HEK293 (cell line): ENCODE data around the gene MESD.

Experiments used
- CTCF ChIA-PET: fragments of 350-600 bp; formaldehyde crosslinking; extraction: SDS; loops from one replicate; lab custom pipeline; 2021; ENCODE audit warnings: antibody characterized with exemption; lab: Yijun Ruan, JAX
- POLR2A ChIA-PET: fragments of 300-600 bp; formaldehyde crosslinking; extraction: SDS; loops from one replicate; lab custom pipeline; 2020; ENCODE audit warnings: antibody characterized with exemption, inconsistent platforms; lab: Yijun Ruan, JAX
- H3K27ac ChIP-seq: fragments of 200-500 bp; sonication (Bioruptor generic); 2 replicates; pipeline ENCODE4 v1.5.1; 2014; ENCODE audit warnings: low read depth, low read length, control low read depth, inconsistent platforms; ENCODE audit errors: extremely low read depth
- H3K36me3 ChIP-seq, 2 experiments: fragments of 200-500 bp in 1 of 2; sonication (Bioruptor generic) in 1 of 2; 1 replicate in 1 of 2; 2 replicates in 1 of 2; pipeline ENCODE4 v1.5.1; 2014 to 2017; ENCODE audit warnings: inconsistent platforms in 2 of 2, low read length in 2 of 2; ENCODE audit not compliant: control insufficient read depth in 2 of 2, insufficient read depth in 1 of 2
- H3K4me1 ChIP-seq: fragments of 200-500 bp; sonication (Bioruptor generic); 2 replicates; pipeline ENCODE4 v1.5.1; 2014; ENCODE audit warnings: mild to moderate bottlenecking, low read length, inconsistent platforms; ENCODE audit not compliant: control insufficient read depth, insufficient read depth
- H3K4me3 ChIP-seq: 2 replicates; pipeline ENCODE4 v1.5.1; 2011; ENCODE audit warnings: low read depth, mild to moderate bottlenecking, control low read depth, low read length, moderate library complexity
- H3K9me3 ChIP-seq: fragments of 200-500 bp; sonication (Bioruptor generic); 2 replicates; pipeline ENCODE4 v1.5.1; 2014; ENCODE audit warnings: low read depth, low read length, inconsistent platforms; ENCODE audit not compliant: control insufficient read depth, insufficient read depth
- GLI4 ChIP-seq: fragments of 450-650 bp; formaldehyde crosslinking; IDR thresholded peaks from 2 replicates; pipeline ENCODE4 v1.5.1; 2016; ENCODE audit warnings: missing biosample characterization, missing genetic modification characterization
- KLF1 ChIP-seq: fragments of 450-650 bp; formaldehyde crosslinking; IDR thresholded peaks from 2 replicates; pipeline ENCODE4 v1.5.1; 2016; ENCODE audit warnings: missing biosample characterization, missing genetic modification characterization
- KLF16 ChIP-seq: fragments of 450-650 bp; formaldehyde crosslinking; IDR thresholded peaks from 2 replicates; pipeline ENCODE4 v1.5.1; 2017; ENCODE audit warnings: missing biosample characterization, missing genetic modification characterization
- SETDB1 ChIP-seq: IDR thresholded peaks from one replicate; pipeline ENCODE4 v1.6.1; 2017; ENCODE audit warnings: mild to moderate bottlenecking, low read length, moderate library complexity, mixed read lengths; ENCODE audit not compliant: insufficient read length
- WT1 ChIP-seq: fragments of 450-650 bp; formaldehyde crosslinking; IDR thresholded peaks from 2 replicates; pipeline ENCODE4 v1.5.1; 2016; ENCODE audit warnings: missing biosample characterization, missing genetic modification characterization
- ZBTB17 ChIP-seq: fragments of 450-650 bp; formaldehyde crosslinking; IDR thresholded peaks from 2 replicates; pipeline ENCODE4 v1.5.1; 2016; ENCODE audit warnings: missing biosample characterization, missing genetic modification characterization
- ZFP3 ChIP-seq: fragments of 450-650 bp; formaldehyde crosslinking; IDR thresholded peaks from 2 replicates; pipeline ENCODE4 v1.5.1; 2016; ENCODE audit warnings: low read depth, missing biosample characterization, missing genetic modification characterization
- ZNF23 ChIP-seq: fragments of 450-650 bp; formaldehyde crosslinking; IDR thresholded peaks from 2 replicates; pipeline ENCODE4 v1.5.1; 2016; ENCODE audit warnings: missing biosample characterization, missing genetic modification characterization, borderline replicate concordance
- ZNF394 ChIP-seq: fragments of 450-650 bp; formaldehyde crosslinking; IDR thresholded peaks from 2 replicates; pipeline ENCODE4 v1.5.1; 2016; ENCODE audit warnings: missing biosample characterization, missing genetic modification characterization, mild to moderate bottlenecking, moderate library complexity, borderline replicate concordance
- ZNF658 ChIP-seq: fragments of 450-650 bp; formaldehyde crosslinking; IDR thresholded peaks from 2 replicates; pipeline ENCODE4; 2016; ENCODE audit warnings: missing biosample characterization, missing genetic modification characterization
- ZNF76 ChIP-seq: fragments of 450-650 bp; formaldehyde crosslinking; IDR thresholded peaks from 2 replicates; pipeline ENCODE4; 2016; ENCODE audit warnings: low read depth, missing biosample characterization, missing genetic modification characterization, borderline replicate concordance
- ZNF777 ChIP-seq: fragments of 450-650 bp; formaldehyde crosslinking; IDR thresholded peaks from 2 replicates; pipeline ENCODE4 v1.5.1; 2017; ENCODE audit warnings: missing biosample characterization, missing genetic modification characterization, borderline replicate concordance
- TF ChIP-seq, protein P1 (sequence below): fragments of 450-650 bp; formaldehyde crosslinking; IDR thresholded peaks from 2 replicates; pipeline ENCODE4 v1.5.1; 2016; ENCODE audit warnings: missing biosample characterization, missing genetic modification characterization
- TF ChIP-seq, protein P2 (sequence below): fragments of 450-650 bp; formaldehyde crosslinking; IDR thresholded peaks from 2 replicates; pipeline ENCODE4 v1.5.1; 2016; ENCODE audit warnings: missing biosample characterization, missing genetic modification characterization
- TF ChIP-seq, protein P3 (sequence below): fragments of 450-650 bp; formaldehyde crosslinking; IDR thresholded peaks from 2 replicates; pipeline ENCODE4 v1.5.1; 2016; ENCODE audit warnings: missing biosample characterization, missing genetic modification characterization
- TF ChIP-seq, protein P4 (sequence below): fragments of 450-650 bp; formaldehyde crosslinking; IDR thresholded peaks from 2 replicates; pipeline ENCODE4 v1.5.1; 2016; ENCODE audit warnings: missing biosample characterization, missing genetic modification characterization, borderline replicate concordance
- TF ChIP-seq, protein P5 (sequence below): fragments of 450-650 bp; formaldehyde crosslinking; IDR thresholded peaks from 2 replicates; pipeline ENCODE4 v1.5.1; 2016; ENCODE audit warnings: missing biosample characterization, missing genetic modification characterization, low read depth
- TF ChIP-seq, protein P6 (sequence below): fragments of 450-650 bp; formaldehyde crosslinking; conservative IDR thresholded peaks from 2 replicates; pipeline ENCODE4 v1.5.1; 2016; ENCODE audit warnings: low read depth, missing biosample characterization, missing genetic modification characterization
- TF ChIP-seq, protein P7 (sequence below): fragments of 450-650 bp; formaldehyde crosslinking; IDR thresholded peaks from 2 replicates; pipeline ENCODE4 v1.5.1; 2017; ENCODE audit warnings: missing biosample characterization, missing genetic modification characterization

MESD gene

DNA sequence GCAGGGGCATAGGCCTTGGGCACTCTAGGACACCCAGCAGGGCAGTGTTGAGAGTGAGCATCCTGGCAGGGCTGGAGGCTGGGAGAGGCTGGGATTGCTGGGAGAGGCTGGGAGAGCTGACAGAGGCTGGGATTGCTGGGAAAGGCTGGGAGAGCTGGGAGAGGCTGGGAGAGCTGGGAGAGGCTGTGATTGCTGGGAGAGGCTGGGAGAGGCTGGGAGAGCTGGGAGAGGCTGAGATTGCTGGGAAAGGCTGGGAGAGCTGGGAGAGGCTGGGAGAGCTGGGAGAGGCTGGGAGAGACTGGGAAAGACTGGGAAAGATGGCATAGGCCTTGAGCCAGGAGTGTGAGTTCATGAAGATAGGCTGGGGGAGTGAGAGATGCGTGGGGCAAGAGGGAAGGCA lies 77.8 kb downstream of the MESD start:
- Histone ChIP-seq H3K27ac (no peak overlapping the region), H3K9me3 (no peaks in the 10 kb centered on the region), H3K4me3 (no peak overlapping the region), H3K4me1 (no peaks in the 10 kb centered on the region), H3K36me3 (no peaks in the 10 kb centered on the region; a peak in 1 of 3 replicates)
- CTCF ChIA-PET: interaction anchor here (0.8 to 2.4 kb wide), 6 partner anchors 10 to 252 kb away, joined by 3 to 9 read pairs (median 6); partner anchors contain the start of gene CEMIP
- TF ChIP-seq, protein P1, sequence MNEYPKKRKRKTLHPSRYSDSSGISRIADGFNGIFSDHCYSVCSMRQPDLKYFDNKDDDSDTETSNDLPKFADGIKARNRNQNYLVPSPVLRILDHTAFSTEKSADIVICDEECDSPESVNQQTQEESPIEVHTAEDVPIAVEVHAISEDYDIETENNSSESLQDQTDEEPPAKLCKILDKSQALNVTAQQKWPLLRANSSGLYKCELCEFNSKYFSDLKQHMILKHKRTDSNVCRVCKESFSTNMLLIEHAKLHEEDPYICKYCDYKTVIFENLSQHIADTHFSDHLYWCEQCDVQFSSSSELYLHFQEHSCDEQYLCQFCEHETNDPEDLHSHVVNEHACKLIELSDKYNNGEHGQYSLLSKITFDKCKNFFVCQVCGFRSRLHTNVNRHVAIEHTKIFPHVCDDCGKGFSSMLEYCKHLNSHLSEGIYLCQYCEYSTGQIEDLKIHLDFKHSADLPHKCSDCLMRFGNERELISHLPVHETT (tag by site-specific recombination): no peak
- TF ChIP-seq KLF1 (peak; percentile 58), ZNF76 (tag by site-specific recombination) (peak; percentile 91)
- TF ChIP-seq, protein P2, sequence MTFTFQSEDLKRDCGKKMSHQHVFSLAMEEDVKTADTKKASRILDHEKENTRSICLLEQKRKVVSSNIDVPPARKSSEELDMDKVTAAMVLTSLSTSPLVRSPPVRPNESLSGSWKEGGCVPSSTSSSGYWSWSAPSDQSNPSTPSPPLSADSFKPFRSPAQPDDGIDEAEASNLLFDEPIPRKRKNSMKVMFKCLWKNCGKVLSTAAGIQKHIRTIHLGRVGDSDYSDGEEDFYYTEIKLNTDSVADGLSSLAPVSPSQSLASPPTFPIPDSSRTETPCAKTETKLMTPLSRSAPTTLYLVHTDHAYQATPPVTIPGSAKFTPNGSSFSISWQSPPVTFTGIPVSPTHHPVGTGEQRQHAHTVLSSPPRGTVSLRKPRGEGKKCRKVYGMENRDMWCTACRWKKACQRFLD (tag by site-specific recombination): no peak
- POLR2A ChIA-PET: no interaction called here

DNA sequence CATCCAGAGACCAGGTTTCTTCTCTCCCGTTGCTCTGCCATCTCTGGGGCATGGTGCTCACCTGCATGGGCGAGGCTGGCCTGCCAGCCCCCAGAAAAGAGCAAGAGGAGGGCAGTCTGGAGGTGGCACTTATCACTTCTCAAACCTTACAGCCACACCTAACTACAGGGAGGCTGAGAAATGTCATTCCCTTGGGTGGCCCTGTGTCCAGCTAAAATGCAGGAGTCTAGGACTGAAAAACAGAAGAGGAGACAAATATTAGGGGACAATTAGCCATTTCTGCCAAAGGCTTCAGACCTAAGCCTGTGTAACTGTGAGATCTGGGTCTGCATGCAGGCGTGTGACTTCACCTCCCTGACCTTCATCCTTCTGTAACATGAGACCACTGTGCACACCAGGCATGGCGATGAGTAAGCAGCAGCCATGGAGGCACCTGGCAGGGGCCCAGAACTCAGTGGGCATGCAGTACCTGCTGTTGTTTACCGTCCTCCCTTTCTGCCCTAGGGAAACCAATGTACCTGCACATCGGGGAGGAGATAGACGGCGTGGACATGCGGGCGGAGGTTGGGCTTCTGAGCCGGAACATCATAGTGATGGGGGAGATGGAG lies 83.4 kb downstream of the MESD start:
- Histone ChIP-seq H3K36me3 (no peaks in the 10 kb centered on the region; a peak in 1 of 3 replicates), H3K27ac (no peak overlapping the region; the same call in 1 of the 2 replicates), H3K9me3 (no peaks in the 10 kb centered on the region), H3K4me1 (peaks cover 9% of the 10 kb centered on the region; the same call in 1 of the 2 replicates), H3K4me3 (no peak overlapping the region)
- ChIA-PET POLR2A (no interaction called here), CTCF (interaction anchor here (0.7 kb wide), 2 partner anchors 38 to 126 kb away, joined by 3 to 5 read pairs; no protein-coding TSS in a partner anchor)
- TF ChIP-seq, protein P3, sequence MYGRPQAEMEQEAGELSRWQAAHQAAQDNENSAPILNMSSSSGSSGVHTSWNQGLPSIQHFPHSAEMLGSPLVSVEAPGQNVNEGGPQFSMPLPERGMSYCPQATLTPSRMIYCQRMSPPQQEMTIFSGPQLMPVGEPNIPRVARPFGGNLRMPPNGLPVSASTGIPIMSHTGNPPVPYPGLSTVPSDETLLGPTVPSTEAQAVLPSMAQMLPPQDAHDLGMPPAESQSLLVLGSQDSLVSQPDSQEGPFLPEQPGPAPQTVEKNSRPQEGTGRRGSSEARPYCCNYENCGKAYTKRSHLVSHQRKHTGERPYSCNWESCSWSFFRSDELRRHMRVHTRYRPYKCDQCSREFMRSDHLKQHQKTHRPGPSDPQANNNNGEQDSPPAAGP (tag by site-specific recombination): peak; percentile 65; the same call in 1 of the 2 replicates
- TF ChIP-seq, protein P4, sequence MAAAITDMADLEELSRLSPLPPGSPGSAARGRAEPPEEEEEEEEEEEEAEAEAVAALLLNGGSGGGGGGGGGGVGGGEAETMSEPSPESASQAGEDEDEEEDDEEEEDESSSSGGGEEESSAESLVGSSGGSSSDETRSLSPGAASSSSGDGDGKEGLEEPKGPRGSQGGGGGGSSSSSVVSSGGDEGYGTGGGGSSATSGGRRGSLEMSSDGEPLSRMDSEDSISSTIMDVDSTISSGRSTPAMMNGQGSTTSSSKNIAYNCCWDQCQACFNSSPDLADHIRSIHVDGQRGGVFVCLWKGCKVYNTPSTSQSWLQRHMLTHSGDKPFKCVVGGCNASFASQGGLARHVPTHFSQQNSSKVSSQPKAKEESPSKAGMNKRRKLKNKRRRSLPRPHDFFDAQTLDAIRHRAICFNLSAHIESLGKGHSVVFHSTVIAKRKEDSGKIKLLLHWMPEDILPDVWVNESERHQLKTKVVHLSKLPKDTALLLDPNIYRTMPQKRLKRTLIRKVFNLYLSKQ (tag by site-specific recombination): no peak
- TF ChIP-seq, protein P5, sequence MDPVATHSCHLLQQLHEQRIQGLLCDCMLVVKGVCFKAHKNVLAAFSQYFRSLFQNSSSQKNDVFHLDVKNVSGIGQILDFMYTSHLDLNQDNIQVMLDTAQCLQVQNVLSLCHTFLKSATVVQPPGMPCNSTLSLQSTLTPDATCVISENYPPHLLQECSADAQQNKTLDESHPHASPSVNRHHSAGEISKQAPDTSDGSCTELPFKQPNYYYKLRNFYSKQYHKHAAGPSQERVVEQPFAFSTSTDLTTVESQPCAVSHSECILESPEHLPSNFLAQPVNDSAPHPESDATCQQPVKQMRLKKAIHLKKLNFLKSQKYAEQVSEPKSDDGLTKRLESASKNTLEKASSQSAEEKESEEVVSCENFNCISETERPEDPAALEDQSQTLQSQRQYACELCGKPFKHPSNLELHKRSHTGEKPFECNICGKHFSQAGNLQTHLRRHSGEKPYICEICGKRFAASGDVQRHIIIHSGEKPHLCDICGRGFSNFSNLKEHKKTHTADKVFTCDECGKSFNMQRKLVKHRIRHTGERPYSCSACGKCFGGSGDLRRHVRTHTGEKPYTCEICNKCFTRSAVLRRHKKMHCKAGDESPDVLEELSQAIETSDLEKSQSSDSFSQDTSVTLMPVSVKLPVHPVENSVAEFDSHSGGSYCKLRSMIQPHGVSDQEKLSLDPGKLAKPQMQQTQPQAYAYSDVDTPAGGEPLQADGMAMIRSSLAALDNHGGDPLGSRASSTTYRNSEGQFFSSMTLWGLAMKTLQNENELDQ (tag by site-specific recombination): no peak
- TF ChIP-seq, protein P6, sequence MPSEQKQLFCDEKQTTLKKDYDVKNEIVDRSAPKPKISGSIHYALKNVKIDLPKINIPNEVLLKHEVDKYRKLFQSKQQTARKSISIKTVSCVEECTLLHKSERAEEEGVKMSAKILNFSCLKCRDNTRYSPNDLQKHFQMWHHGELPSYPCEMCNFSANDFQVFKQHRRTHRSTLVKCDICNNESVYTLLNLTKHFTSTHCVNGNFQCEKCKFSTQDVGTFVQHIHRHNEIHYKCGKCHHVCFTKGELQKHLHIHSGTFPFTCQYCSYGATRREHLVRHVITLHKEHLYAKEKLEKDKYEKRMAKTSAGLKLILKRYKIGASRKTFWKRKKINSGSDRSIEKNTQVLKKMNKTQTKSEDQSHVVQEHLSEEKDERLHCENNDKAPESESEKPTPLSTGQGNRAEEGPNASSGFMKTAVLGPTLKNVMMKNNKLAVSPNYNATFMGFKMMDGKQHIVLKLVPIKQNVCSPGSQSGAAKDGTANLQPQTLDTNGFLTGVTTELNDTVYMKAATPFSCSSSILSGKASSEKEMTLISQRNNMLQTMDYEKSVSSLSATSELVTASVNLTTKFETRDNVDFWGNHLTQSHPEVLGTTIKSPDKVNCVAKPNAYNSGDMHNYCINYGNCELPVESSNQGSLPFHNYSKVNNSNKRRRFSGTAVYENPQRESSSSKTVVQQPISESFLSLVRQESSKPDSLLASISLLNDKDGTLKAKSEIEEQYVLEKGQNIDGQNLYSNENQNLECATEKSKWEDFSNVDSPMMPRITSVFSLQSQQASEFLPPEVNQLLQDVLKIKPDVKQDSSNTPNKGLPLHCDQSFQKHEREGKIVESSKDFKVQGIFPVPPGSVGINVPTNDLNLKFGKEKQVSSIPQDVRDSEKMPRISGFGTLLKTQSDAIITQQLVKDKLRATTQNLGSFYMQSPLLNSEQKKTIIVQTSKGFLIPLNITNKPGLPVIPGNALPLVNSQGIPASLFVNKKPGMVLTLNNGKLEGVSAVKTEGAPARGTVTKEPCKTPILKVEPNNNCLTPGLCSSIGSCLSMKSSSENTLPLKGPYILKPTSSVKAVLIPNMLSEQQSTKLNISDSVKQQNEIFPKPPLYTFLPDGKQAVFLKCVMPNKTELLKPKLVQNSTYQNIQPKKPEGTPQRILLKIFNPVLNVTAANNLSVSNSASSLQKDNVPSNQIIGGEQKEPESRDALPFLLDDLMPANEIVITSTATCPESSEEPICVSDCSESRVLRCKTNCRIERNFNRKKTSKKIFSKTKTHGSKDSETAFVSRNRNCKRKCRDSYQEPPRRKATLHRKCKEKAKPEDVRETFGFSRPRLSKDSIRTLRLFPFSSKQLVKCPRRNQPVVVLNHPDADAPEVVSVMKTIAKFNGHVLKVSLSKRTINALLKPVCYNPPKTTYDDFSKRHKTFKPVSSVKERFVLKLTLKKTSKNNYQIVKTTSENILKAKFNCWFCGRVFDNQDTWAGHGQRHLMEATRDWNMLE (tag by site-specific recombination): no peak
- no peak for TF ChIP-seq SETDB1
- TF ChIP-seq ZNF394 (tag by site-specific recombination): no peak; the same call in 1 of the 2 replicates
- TF ChIP-seq GLI4 (tag by site-specific recombination): no peak
- TF ChIP-seq, protein P7, sequence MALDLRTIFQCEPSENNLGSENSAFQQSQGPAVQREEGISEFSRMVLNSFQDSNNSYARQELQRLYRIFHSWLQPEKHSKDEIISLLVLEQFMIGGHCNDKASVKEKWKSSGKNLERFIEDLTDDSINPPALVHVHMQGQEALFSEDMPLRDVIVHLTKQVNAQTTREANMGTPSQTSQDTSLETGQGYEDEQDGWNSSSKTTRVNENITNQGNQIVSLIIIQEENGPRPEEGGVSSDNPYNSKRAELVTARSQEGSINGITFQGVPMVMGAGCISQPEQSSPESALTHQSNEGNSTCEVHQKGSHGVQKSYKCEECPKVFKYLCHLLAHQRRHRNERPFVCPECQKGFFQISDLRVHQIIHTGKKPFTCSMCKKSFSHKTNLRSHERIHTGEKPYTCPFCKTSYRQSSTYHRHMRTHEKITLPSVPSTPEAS: no peak; the same call in 1 of the 2 replicates
- no peak for TF ChIP-seq ZNF777 (tag by site-specific recombination)
- TF ChIP-seq ZNF23 (tag by site-specific recombination): no peak
- no peak for TF ChIP-seq ZNF658
- no peak for TF ChIP-seq ZFP3 (tag by site-specific recombination)
- TF ChIP-seq ZBTB17 (tag by site-specific recombination): peak; percentile 73; the same call in 1 of the 2 replicates
- TF ChIP-seq KLF16 (tag by site-specific recombination): no peak
- peak; percentile 87 for TF ChIP-seq WT1
